Left forelimb (tissue), 1 donor: Measurements from ENCODE around the gene SEC31A.
"Not testable (repeated sequence)": the region's sequence is repeated elsewhere in the genome, so short reads cannot be mapped to it uniquely, and the experiment has no call there.

ENCODE experiments used
- DNase-seq: peaks from one replicate; pipeline ENCODE4 v3.0.0-alpha.2; 2018; ENCODE audit warnings: low spot score

The SEC31A gene, protein sequence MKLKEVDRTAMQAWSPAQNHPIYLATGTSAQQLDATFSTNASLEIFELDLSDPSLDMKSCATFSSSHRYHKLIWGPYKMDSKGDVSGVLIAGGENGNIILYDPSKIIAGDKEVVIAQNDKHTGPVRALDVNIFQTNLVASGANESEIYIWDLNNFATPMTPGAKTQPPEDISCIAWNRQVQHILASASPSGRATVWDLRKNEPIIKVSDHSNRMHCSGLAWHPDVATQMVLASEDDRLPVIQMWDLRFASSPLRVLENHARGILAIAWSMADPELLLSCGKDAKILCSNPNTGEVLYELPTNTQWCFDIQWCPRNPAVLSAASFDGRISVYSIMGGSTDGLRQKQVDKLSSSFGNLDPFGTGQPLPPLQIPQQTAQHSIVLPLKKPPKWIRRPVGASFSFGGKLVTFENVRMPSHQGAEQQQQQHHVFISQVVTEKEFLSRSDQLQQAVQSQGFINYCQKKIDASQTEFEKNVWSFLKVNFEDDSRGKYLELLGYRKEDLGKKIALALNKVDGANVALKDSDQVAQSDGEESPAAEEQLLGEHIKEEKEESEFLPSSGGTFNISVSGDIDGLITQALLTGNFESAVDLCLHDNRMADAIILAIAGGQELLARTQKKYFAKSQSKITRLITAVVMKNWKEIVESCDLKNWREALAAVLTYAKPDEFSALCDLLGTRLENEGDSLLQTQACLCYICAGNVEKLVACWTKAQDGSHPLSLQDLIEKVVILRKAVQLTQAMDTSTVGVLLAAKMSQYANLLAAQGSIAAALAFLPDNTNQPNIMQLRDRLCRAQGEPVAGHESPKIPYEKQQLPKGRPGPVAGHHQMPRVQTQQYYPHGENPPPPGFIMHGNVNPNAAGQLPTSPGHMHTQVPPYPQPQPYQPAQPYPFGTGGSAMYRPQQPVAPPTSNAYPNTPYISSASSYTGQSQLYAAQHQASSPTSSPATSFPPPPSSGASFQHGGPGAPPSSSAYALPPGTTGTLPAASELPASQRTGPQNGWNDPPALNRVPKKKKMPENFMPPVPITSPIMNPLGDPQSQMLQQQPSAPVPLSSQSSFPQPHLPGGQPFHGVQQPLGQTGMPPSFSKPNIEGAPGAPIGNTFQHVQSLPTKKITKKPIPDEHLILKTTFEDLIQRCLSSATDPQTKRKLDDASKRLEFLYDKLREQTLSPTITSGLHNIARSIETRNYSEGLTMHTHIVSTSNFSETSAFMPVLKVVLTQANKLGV

DNA sequence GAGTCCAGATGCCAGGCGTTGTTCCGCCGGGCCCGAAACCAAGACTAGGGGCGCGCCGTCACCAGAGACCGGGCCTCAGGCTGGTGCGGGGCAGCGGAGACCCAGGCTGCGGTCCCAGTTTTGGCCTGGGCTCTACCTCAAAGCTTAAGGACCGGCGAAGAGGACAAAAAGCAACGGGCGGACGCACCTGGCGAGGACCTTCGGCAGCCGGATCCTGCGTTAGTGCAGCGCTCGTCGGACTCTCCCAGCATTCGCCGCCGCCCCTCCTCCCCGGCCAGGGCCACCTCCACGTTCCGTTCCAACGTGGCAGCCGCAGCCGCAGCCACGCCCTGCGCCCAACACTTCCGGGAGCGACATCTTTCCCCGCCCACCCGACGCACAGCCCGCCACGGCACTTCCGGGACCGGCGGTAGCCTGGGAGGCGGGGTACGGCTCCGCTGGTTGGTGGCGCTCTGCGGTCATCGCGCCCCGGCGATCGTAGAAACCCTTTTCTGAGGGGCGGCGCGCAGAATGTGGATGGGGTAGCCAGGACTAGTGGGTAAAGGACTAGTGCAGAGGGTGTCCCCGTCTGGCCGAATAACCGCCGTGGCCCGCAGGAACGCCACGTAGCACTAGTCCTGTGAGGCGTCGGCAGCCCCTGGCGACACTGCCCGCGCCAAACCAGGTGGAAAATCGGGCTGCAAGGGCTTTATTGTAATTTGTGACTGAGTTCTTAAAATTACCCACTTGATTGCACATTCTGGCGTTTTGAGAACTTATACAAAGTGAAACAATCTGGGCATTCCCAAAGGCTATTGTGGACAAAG, at the start of gene SEC31A:
TSS of gene SEC31A (minus strand) at position 253 of the 806 bp plus-strand sequence. CDS start 9,217 bp downstream, outside the sequence.
- peak; percentile 98 for DNase-seq

DNA sequence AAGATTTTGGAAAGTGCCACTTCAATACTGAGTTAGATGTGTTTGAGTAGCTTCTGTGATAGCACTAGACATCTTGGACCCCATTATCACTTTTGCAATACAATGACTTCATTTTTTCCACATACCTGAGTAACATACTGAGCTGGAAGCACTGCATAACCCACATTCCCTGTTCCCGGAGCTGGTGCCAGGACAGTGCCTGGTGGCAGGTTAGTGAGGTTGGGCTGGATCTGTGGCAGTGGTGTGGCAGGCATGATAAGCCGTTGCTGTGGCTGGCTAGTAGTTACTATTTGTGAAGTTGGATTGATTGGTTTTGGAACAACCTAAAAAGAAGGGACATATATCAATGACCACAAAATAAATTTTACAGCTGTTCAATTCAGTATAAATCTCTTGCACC, 48.5 kb upstream of the SEC31A start:
- DNase-seq = no peak

DNA sequence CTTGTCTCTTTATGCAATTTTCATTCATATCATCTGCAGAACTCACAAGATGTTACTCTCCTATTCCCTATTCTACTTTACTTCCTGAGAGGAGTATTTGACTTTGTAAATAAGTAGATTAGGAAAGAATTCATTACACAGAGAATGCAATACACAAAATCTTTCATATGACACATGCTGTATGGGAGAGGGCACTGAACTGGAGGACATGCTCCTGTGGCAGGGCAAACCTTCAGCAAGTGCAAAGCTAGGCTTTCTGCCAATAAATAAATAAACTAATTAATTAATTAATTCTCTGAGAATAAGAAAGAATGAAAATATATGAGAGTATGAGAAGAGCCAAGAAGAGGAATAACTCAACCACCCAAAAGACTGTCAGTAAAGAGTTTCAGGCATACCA, 43.5 kb upstream of the SEC31A start:
- no peak for DNase-seq

DNA sequence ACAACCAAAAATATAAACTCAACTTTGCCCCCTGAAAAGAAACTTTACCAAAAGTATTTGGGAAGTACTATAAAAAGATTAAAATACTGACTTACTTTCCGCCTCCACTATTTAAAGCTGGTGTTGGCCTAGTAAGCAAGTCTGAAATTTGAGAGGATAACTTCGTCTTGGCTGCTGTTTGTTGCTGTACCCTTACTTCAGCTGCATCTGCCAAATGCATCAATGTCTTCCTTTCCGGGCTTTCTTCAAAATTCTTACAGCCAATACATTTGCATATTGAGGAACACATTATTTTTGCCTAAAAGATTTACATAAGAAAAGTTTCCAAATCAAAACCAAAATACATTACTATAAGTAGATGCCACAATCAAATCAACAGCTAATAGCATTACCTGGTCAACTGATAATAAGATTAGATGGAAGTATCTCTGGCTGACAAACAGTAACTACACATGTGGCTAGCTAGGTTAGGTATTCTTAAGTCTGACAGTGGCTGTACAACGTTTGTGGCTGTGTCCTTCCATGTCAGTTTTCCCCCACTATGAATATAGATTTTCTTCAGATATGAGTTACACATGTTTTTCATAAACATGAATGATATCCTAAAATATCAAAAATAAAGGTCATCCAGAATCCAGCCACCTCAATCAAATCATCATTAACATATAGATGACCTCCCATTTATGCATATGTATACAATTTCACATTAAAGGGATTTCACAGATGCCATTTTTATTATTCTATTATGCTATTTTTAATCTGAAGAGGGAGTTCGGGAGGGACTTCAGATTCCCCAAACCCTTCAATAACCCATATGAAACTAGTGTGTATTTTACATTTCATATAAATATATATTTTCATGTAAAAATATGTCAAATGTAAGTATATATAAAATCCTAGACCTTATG, 40.1 kb upstream of the SEC31A start:
- DNase-seq = no peak

DNA sequence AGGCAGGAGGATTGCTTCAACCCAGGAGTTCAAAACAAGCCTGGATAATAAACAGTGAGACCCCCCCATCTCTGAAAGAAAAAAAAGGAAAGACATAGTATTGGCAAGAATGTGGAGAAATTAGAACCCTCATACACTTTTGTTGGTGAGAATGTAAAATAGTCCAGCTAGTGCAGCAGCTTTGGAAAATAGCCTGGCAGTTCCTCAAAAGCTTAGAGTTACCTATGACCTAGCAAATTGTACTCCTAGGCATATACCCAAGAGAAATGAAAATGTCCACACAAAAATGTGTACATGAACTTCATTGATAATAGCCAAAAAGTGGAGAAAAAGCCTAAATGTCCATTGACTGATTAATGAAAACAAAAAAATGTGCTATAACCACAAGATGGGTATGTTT, 30.8 kb upstream of the SEC31A start:
- no peak for DNase-seq

DNA sequence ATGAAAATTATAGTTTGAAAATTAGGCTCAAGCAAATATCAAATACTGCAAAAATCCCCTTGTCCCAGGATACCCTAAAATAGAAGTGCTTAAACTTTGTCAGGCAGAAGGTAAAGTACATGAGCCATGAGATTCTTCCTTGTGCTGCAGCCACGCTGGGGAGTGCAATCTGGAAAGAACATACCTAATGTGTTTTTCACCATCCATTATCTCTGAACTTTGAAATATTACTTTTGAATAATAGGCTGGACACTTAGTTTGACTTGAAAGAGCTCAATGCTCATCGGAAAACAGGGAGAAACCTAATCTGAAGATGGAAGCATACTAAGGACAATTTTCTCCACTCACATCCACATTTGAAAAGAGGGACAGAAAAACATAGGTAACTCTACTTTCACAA, 28.4 kb upstream of the SEC31A start:
- DNase-seq = no peak

DNA sequence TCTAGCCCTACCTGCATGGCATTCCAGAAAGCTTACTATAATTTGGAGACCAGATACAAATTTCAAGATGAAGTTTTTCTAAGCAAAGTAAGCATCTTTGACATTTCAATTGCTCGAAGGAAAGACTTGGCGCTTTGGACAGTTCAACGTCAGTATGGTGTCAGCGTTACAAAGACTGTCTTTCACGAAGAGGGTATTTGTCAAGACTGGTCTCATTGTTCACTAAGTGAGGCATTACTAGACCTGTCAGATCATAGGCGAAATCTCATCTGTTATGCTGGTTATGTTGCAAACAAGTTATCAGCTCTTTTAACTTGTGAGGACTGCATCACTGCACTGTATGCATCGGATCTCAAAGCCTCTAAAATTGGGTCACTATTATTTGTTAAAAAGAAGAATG, 27.1 kb upstream of the SEC31A start:
- DNase-seq = no peak

DNA sequence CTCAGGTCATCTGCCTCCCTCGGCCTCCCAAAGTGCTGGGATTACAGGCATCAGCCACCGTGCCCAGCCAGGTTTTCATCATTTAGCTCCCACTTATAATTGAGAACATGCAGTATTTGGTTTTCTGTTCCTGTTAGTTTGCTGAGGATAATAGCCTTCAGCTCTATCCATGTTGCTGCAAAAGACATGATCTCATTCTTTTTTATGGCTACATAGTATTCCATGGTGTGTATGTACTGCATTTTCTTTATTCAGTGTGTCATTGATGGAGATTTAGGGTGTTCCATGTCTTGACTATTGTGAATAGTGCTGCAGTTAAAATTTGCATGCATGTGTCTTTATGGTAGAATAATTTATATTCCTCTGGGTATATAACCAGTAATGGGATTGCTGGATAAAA, 23.0 kb upstream of the SEC31A start:
- DNase-seq = not testable (repeated sequence)

DNA sequence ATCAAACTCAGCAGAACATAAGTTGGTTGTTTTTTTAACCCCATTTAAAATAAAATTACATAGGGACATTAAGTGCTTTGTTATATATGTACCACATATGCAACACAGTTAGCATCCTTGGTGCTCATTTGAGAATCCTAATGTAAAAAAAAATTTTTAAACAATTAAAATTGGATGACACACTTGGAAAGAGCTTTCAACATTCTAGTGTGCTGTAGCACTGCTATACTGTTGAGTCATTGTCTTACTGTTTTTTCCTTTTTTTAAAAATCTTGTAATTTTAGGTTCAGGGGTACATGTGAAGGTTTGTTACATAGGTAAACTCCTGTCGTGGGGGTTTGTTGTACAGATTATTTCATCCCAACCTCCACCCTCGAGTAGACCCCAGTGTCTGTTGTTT, 22.4 kb upstream of the SEC31A start:
- DNase-seq = no peak

DNA sequence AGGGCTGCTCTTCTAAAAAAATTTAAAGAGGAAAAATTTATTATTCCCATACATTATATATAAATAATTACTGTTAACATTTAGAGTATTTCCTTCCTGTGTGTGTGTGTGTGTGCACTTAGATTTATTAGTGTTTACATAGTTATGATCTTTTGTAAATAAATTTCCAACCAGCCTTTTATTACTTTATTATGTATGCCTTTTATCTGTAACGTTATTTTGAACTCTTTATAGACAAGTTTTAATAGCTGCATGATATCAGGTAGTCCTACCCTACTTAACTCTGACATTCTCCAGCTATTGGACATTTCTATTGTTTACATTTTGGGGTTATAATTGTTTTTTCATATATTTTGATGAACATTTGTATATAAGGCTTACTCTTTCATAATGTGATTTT, 18.4 kb upstream of the SEC31A start:
- no peak for DNase-seq

DNA sequence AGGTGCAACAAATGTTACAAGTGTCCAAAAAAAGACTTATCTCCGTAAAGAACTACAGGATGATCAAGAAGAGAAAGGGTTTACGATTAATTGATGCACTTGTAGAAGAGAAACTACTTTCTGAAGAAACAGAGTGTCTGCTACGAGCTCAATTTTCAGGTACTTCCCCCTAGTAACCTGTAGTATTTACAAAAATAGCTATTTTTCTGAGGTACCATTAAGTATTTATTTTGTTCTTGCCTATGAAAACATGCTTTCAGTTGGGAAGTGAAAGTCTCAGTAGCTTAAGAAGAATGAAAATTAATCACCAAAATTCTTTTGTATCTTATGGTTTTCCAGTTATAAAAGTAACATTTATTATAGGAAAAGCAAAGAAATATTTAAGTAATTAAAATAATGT, 15.5 kb upstream of the SEC31A start:
- no peak for DNase-seq

DNA sequence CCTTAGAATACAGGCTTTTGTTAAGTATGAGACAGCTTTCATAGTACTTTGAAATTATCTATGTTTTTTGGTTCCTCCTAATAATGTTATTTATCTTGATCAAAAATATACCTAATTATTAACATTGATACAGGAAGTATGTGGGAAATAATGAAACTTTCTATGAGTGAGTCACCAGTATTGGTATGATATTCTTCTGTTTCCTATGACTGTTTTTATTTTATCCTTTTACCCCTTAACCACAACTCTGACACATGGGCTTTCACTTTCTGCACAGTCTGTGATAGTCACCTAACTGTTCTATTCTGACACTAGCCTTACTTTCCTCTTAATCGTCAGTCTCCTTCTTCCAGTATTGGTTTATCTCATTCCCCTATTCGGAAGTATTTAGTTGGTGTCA, 14.3 kb upstream of the SEC31A start:
- no peak for DNase-seq

DNA sequence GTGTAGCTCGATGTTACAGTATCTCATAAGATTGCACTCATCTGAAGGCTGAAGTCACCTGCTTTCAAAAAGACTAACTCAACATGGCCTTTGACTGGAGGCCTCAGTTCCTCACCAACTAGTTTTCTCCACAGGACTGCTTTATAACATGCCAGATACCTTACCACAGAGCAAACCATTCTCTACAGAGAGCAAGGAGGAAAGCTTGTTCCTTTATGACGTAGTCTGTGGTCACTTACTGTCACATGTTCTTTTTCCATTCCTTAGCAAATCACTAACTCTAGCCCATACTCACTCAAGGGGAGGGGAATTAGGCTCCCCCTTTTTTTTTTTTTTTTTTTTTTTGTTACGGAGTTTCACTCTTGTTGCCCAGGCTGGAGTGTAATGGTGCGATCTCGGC, 12.8 kb upstream of the SEC31A start:
- no peak for DNase-seq

DNA sequence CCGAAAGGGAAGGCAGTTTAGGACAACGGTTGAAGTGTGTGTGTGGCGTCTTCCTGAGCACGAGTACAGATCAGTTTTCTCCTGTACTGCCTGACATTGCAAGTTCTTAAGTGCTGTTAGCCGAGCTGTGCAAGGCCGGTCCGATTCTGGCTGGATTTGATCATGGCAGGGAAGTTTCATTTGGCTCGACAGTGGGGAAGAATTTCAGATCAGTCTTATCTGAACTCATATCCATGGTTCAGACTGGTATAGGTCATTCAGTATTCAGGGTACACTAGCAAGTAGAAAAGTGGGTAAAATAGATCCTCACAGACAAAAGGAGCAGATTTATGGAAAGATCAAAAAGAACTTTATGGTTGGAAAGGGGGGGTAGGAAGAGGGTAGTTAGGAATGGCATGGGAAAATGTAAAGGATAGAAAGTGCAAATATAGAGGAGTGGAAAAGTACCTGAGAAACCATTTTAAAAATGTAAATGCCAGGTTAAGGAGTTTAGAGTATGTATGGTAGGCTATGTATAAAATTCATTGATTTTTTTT, 10.3 kb upstream of the SEC31A start:
- DNase-seq = no peak

DNA sequence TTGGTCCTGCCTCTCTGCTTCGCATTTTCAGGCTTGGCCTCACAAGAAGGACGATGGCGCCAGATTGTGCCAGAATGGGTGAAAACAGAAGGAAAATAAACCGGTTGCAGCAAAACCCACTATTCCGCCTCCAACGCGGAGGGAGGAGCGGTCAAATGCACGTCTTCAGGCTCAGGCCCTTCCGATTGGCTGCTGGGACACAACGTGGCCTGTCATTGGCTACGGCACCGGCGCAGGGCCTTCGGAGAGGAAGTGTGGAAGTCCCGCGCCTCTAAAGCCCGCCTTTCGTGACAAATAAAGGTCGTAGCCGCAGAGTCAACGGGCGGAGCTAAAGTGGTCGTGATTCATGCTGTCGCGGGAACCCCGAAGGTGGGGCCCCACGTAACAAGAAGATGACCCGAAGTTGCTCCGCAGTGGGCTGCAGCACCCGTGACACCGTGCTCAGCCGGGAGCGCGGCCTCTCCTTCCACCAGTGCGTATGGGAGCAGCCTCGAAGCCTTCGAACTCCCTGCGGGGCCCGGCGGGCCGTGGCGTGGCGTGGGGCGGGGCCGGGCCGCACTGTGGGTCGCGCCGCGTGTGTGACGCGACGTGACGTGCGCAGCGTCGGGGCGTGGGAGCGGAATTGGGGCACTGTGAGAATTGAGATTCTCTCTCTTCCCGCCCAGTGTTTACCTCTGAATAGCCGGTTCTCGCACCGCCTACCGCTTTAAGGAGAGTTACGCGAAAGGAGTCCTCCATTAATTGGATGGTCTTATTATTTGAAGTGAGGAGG, 9.6 kb upstream of the SEC31A start, which contains the start of gene THAP9:
TSS of gene THAP9 (plus strand) at position 325 of the 772 bp plus-strand sequence. CDS start at position 393, 68 bp downstream.
- peak; percentile 98 for DNase-seq

DNA sequence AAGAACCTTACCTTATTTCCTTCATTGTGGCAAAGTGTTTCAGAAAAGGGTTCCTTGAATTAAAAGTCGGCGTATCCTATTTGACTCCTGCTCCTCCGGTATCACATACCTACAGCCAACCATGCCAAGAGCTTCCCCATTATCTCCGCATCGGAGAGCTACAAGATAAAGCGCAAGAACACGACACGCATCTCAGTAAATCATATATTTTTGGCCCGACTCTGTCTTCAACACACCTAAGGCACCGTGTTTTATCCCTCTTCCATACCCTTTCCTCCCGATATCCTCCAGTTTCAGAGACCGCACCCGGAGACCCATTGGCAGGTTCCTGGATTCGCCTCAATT, 9.1 kb upstream of the SEC31A start:
- no peak for DNase-seq

DNA sequence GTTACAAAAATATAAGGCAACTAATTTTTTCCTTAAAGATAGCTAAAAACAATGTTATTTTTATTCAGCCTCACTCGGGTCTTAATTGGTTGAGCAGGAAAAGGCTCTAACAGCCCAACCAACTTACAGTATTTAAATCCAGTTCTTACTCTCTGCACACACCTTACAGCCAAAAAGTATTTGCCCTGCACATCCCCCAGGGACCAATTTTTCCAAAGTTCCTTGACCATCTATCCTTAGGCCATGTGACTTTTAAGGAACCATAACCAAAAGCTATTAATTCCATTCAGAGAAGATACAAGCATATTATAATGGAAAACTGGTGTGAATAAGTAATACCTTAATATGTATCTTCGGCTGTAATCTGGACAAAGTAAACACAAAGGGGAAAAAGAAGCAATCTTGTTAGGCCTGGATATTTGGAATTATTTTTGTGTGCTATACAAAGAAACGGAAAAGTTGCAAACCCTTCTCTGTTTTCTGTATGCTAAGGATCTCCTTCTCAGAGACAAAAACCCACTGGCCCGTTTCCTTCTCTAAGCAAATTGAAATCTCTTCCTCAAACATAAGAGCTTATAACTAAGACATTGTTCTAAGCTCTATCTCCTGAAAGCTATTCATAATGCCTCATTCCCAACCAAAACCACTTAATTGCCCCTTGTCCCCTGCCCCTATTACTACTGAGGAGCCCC, 8.6 kb upstream of the SEC31A start:
- no peak for DNase-seq

DNA sequence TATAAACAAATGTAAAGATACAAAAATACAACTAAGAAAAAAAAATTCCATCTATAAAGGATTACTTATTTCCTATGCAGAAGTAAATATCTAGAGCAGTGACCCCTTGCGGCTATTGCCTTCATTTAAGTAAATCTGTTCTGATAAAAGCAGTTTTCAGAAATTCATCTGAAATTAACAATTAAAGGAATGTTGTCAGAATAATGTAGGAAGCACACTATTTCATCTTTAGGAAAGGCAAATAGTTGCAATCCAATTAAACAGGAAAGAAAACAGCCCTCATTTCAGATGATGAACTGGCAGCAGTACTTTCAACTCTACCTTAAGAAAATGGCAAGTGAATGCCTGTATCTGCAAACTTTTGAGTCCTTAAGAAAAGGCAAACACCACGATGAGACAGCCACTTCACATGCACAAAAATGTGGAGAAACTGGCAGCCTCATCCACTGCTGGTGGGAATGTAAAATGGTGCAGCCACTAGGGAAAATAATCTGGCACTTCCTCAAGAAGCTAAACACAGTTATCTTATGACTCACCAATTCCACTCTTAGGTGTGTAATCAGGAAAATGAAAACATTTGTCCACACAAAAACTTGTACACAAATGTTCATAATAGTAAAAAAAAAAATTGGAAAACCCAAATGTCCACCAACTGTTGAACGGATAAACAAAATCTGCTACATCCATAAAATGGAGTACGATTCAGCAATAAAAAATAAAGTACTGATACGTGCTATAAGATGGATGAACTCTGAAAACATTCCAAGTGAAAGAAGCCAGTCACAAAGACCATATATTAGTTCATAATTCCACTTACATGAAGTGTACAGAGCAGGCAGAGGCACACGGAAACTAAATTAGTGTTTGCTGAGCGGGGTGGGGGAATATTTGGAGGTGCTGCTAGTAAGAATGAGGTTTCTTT, 7.6 kb upstream of the SEC31A start:
- no peak for DNase-seq
